Right lobe of liver (tissue), 6 donors: ENCODE measurements around the gene GALNTL6. TPM values are rescaled to one million over a fixed set of nuclear protein-coding genes. Genes with fewer than 3 reads are reported as not detected.

Source experiments
- ATAC-seq, 4 donors: fragments of 200-7000 bp; cut with Tn5 transposase; one replicate each; pipeline ENCODE4 v1.9.1; 2020; ENCODE audit warnings: mild to moderate bottlenecking in 4 of 4, moderate library complexity in 4 of 4
- DNase-seq, 3 donors: peaks; one replicate each; pipeline ENCODE4 v3.0.0-alpha.2; 2020
- H3K27ac ChIP-seq, 3 donors: fragments of 200-600 bp; one replicate each; pipeline ENCODE4 v1.8.0; 2022
- H3K27me3 ChIP-seq, 2 donors: fragments of 200-600 bp; one replicate each; pipeline ENCODE4 v1.8.0; 2022
- H3K36me3 ChIP-seq, 4 donors: fragments of 200-600 bp; sonication (generic) in 1 of 4; one replicate each; pipeline versions ENCODE4 v1.5.1 to v1.8.0; 2017 to 2022; ENCODE audit warnings: control low read depth in 1 of 4
- H3K4me1 ChIP-seq, 4 donors: fragments of 200-600 bp; sonication (generic) in 1 of 4; one replicate each; pipeline versions ENCODE4 v1.5.1 to v1.8.0; 2017 to 2022; ENCODE audit warnings: control low read depth in 1 of 4
- H3K4me3 ChIP-seq, 3 donors: fragments of 200-600 bp; one replicate each; pipeline ENCODE4 v1.8.0; 2022
- H3K9me3 ChIP-seq, 4 donors: fragments of 200-600 bp; sonication (generic) in 1 of 4; one replicate each; pipeline versions ENCODE4 v1.5.1 to v1.8.0; 2017 to 2022; ENCODE audit warnings: control low read depth in 1 of 4
- POLR2A ChIP-seq: fragments of 450-650 bp; IDR thresholded peaks from one replicate; pipeline ENCODE4 v1.6.1; 2017; ENCODE audit warnings: antibody characterized with exemption, mild to moderate bottlenecking
- WGBS: methylation state at CpG from one replicate; pipeline ENCODE4 v1.1.6; 2018; ENCODE audit warnings: low coverage, low lambda C conversion rate; ENCODE audit not compliant: insufficient coverage; ENCODE audit errors: missing lambda C conversion rate; 5-methylcytosine and 5-hydroxymethylcytosine counted together
- intact Hi-C, 2 donors: fragments of 100-400 bp; cut with DNase I; formaldehyde crosslinking; loops; one replicate each; pipeline versions ENCODE4 v1.11.2 to v1.14.1; 2022
- total RNA-seq, 6 experiments: library from RNA; depleted of rRNA in 2 of 6; stranded (reverse); fragments of >200 nt in 2 of 6; fragmentation: NEBNext Ultra II Directional in 3 of 6; extraction: Animal tissue kit (Norgen Biotek cat#: 25700) in 3 of 6; gene quantifications; one replicate each; pipeline versions ENCODE4 v1.1.0 to v1.2.4, GENCODE V29; 2016 to 2023
- TF ChIP-seq, protein P1 (sequence below), 4 donors: fragments of 200-600 bp in 3 of 4; fragments of 450-650 bp in 1 of 4; IDR thresholded peaks; one replicate each; pipeline versions ENCODE4 v1.5.1 to v1.8.0; 2016 to 2022; ENCODE audit warnings: antibody characterized with exemption in 4 of 4, mild to moderate bottlenecking in 2 of 4
- donor health status: DM: no; HTN: yes; CAD: no.
- donor health status: DM: no; HTN: no; CAD: no.
- donor health status: DM: no; HTN: no; CAD: no.
- donor health status: DM: no; HTN: yes; CAD: no.
- donor health status: DM: no; HTN: yes; CAD: no.

The GALNTL6 gene
- total RNA-seq, 6 experiments from 2014 or later = 0.15 to 1.1 (median 0.30) TPM; not detected in 3

DNA sequence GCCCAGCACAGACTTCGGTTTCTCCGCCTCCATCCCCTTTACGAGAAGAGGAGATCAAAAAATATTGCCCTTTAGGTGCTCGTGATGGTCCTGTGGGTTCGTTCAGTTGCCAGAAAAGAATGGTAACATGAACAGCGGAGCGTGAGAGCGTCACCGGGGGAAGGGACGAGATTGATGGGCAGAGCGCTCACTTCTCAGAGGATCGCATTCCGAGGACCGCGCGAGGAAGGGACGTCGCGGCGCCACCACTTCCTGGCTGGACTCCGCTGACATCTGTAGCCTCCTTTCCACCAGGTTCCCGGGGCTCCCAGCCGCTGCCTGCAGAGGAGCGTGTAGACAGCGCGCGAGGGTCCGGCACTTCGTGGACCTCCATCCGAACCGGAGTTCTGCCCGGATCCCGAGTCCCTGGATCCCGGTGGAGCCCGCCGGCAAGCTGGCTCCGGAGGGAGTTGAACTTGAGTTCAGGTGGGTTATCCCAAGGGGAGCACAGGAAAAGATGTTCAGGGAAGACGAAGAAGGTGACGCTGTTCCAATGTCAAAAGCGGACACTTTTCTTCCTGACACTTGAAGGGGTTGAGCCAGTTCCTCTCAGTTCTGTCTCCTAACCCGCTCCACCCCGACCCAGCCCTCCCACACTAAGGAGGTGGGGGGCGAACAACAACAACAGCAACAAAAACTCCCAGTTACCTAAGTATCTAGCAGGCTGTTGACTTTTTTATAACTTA lies 484 bp downstream of the GALNTL6 start:
- TF ChIP-seq, protein P1, sequence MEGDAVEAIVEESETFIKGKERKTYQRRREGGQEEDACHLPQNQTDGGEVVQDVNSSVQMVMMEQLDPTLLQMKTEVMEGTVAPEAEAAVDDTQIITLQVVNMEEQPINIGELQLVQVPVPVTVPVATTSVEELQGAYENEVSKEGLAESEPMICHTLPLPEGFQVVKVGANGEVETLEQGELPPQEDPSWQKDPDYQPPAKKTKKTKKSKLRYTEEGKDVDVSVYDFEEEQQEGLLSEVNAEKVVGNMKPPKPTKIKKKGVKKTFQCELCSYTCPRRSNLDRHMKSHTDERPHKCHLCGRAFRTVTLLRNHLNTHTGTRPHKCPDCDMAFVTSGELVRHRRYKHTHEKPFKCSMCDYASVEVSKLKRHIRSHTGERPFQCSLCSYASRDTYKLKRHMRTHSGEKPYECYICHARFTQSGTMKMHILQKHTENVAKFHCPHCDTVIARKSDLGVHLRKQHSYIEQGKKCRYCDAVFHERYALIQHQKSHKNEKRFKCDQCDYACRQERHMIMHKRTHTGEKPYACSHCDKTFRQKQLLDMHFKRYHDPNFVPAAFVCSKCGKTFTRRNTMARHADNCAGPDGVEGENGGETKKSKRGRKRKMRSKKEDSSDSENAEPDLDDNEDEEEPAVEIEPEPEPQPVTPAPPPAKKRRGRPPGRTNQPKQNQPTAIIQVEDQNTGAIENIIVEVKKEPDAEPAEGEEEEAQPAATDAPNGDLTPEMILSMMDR (IDR thresholded peaks at IDR 0.05) = no peak
- no peak for TF ChIP-seq POLR2A
- 7% methylated on average over 23 of the region's 43 CpGs for WGBS

DNA sequence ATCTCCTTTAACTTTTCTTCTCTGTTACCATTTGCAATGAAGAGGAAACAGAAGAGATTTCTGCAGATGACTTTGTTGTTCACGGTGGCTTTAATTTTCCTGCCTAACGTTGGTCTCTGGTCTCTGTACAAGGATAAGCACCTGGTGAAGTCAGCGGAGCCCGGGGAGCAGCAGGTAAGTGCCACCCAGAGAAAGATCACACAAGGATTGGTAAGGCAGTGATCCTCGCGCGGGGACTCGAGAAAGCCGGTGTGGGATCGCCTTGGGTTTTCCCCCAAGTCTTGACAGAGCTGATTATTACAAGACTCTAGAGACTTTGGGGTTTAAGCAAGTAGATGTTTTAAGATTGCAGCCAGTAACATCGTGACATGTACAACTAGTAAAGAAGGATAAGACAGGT lies 1.3 kb downstream of the GALNTL6 start:
- no peaks in the 10 kb centered on the region for H3K9me3 ChIP-seq
- peaks cover 0 to 18% of the 10 kb centered on the region in 2 donors for H3K27me3 ChIP-seq
- no peak overlapping the region for H3K27ac ChIP-seq
- no peak overlapping the region for H3K4me3 ChIP-seq
- TF ChIP-seq POLR2A = no peak
- TF ChIP-seq, protein P1 (IDR thresholded peaks at IDR 0.05) = no peak
- H3K4me1 ChIP-seq = peaks cover 0 to 7% (median 0%) of the 10 kb centered on the region in 4 donors
- WGBS = 23% methylated on average over 10 of the region's 11 CpGs
- intact Hi-C loops = no loop called here
- H3K36me3 ChIP-seq = no peaks in the 10 kb centered on the region
- DNase-seq (no peak), ATAC-seq (no peak)

More for the DNA sequence above, 484 bp downstream of the GALNTL6 start:
- Histone ChIP-seq H3K4me3 (peak overlapping the region in 1 of 3 donors; percentile 25), H3K27me3 (peaks cover 0 to 18% of the 10 kb centered on the region in 2 donors), H3K36me3 (no peaks in the 10 kb centered on the region), H3K9me3 (no peaks in the 10 kb centered on the region), H3K27ac (no peak overlapping the region), H3K4me1 (peaks cover 0 to 7% (median 0%) of the 10 kb centered on the region in 4 donors)
- DNase-seq = peak in 1 of 3 donors; percentile 23
- ATAC-seq = peak in 2 of 4 donors; percentile 17 to 33
- intact Hi-C loops = no loop called here

GRCh38 chr4:171817026-171817425 lies 3.8 kb downstream of the GALNTL6 start:
- TF ChIP-seq, protein P1 (IDR thresholded peaks at IDR 0.05) = no peak
- no peak for TF ChIP-seq POLR2A
- 28% methylated on average over 1 of the region's 1 CpG for WGBS

DNA sequence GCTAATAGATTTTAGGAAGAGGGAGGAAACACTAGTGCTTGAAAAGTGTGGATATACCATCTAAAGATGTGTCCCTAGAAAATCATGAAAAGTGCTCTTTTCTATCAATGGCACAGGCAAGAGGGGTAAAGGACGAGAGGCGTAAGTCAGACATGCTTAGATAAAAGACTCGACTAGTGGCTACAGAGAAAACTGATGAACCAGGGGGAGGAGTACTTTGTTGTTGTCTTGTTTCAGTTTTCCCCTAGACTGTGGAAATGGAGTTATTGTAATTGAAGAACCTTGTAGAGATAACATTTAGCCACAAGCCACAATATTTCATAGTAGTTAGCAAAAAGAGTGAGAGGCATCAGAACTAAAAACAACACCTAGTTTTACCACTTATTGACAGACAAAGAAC lies 21.4 kb downstream of the GALNTL6 start:
- WGBS = 15% methylated on average over 3 of the region's 3 CpGs
- intact Hi-C loops = no loop called here
- no peak overlapping the region for H3K27ac ChIP-seq
- H3K9me3 ChIP-seq = no peaks in the 10 kb centered on the region
- H3K27me3 ChIP-seq = no peaks in the 10 kb centered on the region
- H3K4me3 ChIP-seq = no peak overlapping the region
- no peaks in the 10 kb centered on the region for H3K36me3 ChIP-seq
- H3K4me1 ChIP-seq = no peaks in the 10 kb centered on the region
- ATAC-seq (no peak), DNase-seq (no peak)
- TF ChIP-seq POLR2A = no peak
- TF ChIP-seq, protein P1 (IDR thresholded peaks at IDR 0.05) = no peak

More at GRCh38 chr4:171817026-171817425, 3.8 kb downstream of the GALNTL6 start:
- intact Hi-C loops = no loop called here
- Histone ChIP-seq H3K4me3 (no peak overlapping the region), H3K36me3 (no peaks in the 10 kb centered on the region), H3K27ac (no peak overlapping the region), H3K9me3 (no peaks in the 10 kb centered on the region), H3K27me3 (peaks cover 0 to 18% of the 10 kb centered on the region in 2 donors), H3K4me1 (peaks cover 0 to 7% (median 0%) of the 10 kb centered on the region in 4 donors)
- ATAC-seq (no peak), DNase-seq (no peak)
